Measurements from ENCODE around the gene ATP8B1.
"Not testable (repeated sequence)": the region's sequence is repeated elsewhere in the genome, so short reads cannot be mapped to it uniquely, and the experiment has no call there.

Gene ATP8B1

GRCh38 chr18:57759650-57760049 is 43.5 kb downstream of the ATP8B1 start:
- DNase-seq = no peak

GRCh38 chr18:57755473-57756067 is 47.5 kb downstream of the ATP8B1 start:
- no peak for DNase-seq

DNA sequence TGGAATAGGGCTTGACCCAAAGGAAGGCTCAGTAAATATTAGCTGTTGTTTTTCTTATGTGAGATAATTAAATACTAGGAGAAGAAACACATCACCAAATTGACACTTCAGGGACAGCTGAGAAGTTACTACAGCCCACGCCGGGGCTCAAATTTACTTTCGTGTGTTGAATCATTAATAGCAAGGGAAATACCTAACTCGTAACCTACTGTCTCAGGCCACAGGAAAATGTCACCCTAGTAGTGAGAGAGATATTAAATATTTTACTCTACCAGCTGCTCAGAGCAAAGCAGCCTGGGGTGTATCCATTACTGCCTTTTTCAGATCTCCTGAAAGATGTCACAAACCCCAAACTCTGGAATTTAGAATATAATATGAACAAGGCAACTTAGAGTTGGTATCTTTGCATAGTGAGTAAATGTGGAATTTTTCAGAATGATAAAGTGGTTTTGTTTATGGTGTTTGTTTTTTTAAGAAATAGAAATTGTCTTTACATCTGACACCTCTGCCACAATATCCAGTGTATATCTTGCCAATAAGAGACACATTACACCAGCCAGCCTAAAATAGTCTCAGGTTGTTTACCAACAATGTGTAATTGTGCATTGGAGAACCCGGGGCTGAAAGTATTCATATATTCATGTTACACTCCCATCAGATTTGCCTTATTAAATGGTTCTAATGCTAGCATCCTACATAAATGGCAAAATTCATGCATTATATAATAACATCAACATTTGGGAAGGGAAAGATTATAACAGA is 48.4 kb downstream of the ATP8B1 start:
- DNase-seq = no peak

- DNase-seq = no peak
Measured at GRCh38 chr18:57753063-57753462, 50.1 kb downstream of the ATP8B1 start.

DNA sequence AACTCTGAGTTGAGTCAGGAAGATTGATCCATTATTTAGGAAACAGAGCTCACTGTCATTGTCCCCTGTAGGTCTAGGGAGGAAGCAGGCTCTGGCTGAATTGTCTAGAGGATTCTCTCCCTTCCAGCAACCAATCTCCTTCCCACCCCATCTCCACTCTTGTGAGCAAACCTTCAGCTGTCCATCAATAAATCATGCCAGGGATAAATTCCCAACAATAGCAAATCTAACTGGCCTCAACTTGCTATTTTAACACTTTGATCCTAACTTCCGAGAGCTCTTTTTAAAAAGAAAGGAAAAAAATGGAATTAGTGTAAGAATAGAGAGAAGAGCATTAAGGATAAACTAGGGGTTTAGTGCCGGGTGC is 53.5 kb downstream of the ATP8B1 start:
- DNase-seq = no peak

DNA sequence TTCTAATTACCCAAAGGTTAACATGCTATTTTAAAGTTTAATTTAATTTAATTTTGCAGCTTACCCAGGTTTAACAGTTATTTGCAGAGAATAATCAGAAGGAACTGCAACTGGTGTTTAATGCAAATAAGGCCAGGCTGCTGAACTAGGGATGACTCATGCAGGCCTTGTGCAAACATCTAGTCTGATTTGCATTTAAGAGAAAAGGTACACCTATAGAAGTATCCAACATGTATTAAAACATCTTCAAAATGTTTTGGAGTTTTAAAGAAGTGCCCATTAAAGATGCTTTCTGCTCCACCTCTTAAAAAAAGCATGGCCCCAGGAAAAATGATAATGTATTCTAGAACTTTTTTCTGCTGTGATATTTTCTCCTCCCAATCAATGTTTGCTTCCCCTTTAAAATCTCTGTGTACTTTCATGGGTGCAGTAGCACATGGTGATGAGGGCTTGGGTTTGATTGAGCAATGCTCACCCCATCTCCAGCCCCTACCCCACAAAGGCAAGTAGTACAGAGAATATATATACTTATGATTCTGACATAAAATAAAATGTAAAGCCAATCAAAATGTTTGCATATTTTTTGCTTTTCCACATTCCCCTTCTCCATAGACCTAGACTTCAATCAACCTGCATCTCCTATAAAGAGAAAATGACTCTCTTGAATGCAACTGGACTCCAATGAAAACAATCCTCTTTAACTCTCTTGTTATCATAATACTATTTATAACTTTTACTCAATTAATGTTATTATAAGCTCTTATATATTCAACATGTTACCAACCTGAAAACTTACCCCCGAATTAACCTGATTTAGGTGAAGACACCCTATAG is 54.1 kb downstream of the ATP8B1 start:
- DNase-seq = no peak

- DNase-seq = no peak
Measured at GRCh38 chr18:57747809-57748680, 55.1 kb downstream of the ATP8B1 start.

- no peak for DNase-seq
Measured at GRCh38 chr18:57744211-57744694, 58.9 kb downstream of the ATP8B1 start.

DNA sequence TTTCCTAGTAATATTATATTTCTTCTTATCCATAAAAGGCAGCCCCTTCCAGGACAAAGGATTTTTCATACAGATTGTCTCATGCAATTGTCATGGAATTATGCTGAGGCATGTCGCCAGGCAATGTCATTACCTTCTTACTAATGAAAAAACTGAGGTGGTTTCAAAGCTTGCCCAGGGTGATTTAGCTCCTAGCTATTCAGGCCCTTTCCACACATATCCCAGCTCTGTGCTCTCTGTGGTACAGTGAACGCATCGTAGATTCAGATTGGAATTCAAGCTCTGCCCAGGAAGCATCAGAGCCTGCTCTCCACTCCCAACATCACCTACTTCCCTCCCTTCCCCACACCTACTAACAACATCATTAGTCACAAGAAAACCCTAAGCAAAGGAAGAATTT is 60.1 kb downstream of the ATP8B1 start:
- DNase-seq = no peak

DNA sequence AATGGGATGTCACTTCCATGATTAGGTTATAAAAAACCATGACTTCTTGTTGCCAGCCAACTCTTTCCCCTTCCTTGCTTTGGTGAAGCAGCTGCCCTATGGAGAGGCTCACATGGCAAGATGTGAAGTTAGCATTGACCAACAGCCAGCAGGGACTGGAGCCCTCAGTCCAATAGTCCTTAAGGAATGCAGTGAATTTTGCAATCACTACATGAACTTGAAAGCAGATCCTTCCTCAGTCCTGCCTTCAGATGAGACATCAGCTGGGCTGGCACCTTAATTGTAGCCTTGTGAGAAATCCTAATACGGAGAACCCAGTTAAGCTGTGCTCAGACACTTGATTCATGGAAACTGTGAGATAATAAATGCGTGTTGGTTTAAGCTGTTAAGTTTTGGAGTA is 61.8 kb downstream of the ATP8B1 start:
- DNase-seq = no peak

GRCh38 chr18:57738078-57738477 is 65.0 kb downstream of the ATP8B1 start:
- no peak for DNase-seq

DNA sequence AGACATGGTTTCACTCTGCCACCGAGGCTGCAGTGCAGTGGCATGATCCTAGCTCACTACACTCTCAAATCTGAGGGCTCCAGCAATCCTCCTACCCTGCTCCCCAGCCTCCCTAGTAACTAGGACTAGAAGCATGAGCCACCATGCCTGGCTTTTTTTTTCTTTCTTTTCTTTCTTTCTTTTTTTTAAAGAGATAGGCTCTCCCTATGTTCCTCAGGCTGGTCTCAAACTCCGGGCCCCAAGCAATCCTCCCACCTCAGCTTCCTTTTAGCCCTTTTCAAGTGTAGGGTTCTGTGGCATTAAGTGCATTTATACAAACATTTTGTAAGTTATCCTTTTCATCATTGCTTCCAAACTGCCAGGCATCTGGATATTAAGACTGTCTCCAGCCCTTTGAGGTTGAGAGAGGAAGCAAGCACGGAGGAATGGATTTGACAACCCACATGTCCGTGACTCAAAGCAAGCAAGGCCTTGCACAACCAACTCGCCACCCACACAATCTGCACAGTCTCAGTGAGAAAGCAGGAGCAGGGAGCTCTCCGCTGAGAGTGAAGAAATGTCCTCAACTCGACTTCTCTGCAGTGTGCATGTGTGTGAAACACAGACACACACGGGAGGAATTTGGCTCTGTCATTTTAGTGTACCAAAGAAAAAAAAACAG is 65.6 kb downstream of the ATP8B1 start:
- no peak for DNase-seq

DNA sequence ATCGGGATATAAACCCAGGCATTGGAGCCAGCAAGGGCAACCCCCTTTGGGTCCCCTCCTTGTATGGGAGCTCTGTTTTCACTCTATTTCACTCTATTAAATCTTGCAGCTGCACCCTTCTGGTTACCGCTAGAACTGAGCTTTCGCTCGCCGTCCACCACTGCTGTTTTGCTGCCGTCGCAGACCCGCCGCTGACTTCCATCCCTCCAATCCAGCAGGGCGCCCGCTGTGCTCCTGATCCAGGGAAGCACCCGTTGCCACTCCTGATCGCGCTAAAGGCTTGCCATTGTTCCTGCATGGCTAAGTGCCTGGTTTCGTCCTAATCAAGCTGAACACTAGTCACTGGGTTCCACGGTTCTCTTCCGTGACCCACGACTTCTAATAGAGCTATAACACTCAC is 68.1 kb downstream of the ATP8B1 start:
- not testable (repeated sequence) for DNase-seq

- DNase-seq = no peak
Measured at GRCh38 chr18:57733861-57734260, 69.3 kb downstream of the ATP8B1 start.

DNA sequence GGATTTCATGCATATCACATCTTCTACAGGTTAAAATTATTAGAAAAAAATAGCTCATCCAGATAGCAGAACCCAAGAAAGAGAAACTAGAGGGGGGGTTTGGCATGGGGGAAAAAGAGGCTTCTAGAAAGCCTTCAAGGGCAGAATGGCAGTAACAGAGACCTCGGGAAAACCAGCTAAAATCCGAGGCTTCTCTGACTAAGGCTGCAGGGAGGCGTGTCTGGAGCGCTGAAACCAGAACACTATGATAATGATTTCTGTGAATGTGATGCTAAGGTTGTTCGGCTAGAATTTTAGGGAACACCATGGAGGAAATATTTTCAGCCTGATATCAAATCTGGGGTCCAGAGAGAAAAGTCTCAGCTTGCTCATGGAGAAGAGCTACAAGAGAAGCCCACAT is 73.0 kb downstream of the ATP8B1 start:
- no peak for DNase-seq

DNA sequence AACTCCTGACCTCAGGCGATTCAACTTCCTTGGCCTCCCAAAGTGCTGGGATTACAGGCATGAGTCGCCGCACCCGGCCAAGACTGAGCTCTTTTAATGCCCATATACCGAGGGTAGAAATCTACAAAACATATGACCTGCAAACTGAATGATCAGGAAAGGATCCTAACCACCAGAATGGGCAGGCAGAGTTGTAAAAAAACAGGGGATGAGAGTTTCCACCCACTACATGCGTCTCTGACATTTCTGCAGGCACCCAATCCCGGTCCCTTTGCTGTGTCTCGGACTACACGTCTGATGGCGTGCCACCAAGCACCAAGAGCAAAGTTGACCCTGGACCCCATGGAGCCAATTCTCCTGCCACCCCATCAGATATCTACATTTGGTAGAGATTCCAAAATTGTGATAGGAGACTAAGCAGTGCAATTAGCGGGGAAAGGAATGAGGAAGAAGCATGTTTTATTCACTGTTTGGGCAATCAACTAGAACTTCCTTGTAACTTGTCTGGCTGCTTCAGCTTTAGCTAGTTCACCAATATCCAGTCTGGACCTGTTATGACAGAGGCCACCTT is 74.1 kb downstream of the ATP8B1 start:
- DNase-seq = no peak

GRCh38 chr18:57727952-57728807 is 74.9 kb downstream of the ATP8B1 start:
- no peak for DNase-seq

DNA sequence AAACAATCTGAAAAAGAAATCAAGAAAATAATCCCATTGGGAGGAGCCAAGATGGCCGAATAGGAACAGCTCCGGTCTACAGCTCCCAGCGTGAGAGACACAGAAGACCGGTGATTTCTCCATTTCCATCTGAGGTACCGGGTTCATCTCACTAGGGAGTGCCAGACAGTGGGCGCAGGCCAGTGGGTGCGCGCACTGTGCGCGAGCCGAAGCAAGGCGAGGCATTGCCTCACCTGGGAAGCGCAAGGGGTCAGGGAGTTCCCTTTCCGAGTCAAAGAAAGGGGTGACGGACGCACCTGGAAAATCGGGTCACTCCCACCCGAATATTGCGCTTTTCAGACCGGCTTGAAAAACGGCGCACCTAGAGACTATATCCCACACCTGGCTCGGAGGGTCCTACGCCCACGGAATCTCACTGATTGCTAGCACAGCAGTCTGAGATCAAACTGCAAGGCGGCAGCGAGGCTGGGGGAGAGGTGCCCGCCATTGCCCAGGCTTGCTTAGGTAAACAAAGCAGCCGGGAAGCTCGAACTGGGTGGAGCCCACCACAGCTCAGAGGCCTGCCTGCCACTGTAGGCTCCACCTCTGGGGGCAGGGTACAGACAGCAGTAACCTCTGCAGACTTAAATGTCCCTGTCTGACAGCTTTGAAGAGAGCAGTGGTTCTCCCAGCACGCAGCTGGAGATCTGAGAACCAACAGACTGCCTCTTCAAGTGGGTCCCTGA is 83.7 kb downstream of the ATP8B1 start:
- DNase-seq = not testable (repeated sequence)

- DNase-seq = no peak
Measured at GRCh38 chr18:57716549-57716948, 86.6 kb downstream of the ATP8B1 start.

DNA sequence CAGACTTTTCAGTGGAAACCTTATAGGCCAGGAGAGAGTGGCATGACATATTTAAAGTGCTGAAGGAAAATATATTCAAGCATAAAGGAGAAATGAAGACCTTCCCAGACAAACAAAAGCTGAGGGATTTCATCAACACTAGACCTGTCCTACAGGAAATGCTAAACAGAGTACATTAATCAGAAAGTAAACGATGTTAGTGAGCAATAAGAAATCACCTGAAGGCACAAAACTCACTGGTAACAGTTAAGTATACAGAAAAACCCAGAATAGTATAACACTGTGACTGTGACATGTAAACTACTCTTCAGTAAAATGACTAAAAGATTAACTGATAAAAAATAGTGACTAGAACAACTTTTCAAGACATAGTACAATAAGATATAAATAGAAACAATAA is 87.4 kb downstream of the ATP8B1 start:
- DNase-seq = no peak

Data from cortex of kidney (tissue), 1 donor.